ENCODE measurements around the gene ZRANB1. TPM values are rescaled to one million over a fixed set of nuclear protein-coding genes. Genes with fewer than 3 reads are reported as not detected.

The ZRANB1 gene
- total and polyA plus RNA-seq, 2 of the 4 experiments (the other 2 are of a cell fraction) = 11.2 to 24.7 TPM

DNA sequence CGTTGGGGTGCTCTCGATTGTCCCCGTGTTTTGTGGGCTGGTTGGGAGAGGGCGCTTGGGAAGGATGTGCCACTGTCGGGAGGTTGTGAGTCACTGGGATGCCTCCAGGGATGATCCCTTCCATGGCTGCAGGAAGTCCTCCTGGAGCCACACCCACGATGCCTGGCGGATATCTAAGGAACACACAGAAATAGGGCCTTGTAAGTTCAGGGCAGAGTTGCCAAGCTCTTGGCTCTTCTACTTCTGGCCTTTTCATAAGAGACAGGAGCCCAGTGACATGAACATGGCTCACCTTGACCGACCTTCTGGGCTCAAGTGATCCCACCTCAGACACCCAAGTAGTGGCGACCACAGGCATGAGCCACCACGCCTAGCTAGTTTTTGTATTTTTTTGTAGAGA lies 47.6 kb downstream of the ZRANB1 start:
- Histone ChIP-seq H2AFZ (replicated peaks; ENCODE audit: low read length, poor library complexity) (no peak overlapping the region), H4K8ac (ENCODE audit: low read depth in 2 of 2, low read length in 2 of 2) (no peak overlapping the region), H4K20me1 (ENCODE audit: insufficient read depth, low read length) (peaks cover 23% of the 10 kb centered on the region), H3K36me3 (ENCODE audit: control insufficient read depth, insufficient read depth, low read length) (peaks cover 59% of the 10 kb centered on the region), H3K27ac (ENCODE audit: insufficient read depth, low read length) (no peak overlapping the region), H3K23ac (ENCODE audit: low read depth, low read length) (no peak overlapping the region), H3K79me1 (ENCODE audit: low read depth in 1 of 2, low read length in 2 of 2) (peaks cover 9 to 42% of the 10 kb centered on the region in 2 experiments), H3K9me1 (ENCODE audit: insufficient read depth, low read length) (peaks cover 5% of the 10 kb centered on the region; the same call in 1 of the 2 replicates), H3K56ac (ENCODE audit: extremely low read depth, insufficient read depth, low read length) (no peak overlapping the region), H3K4me3 (ENCODE audit: insufficient read depth, low read depth, low read length) (no peak overlapping the region), H2AK5ac (ENCODE audit: low read depth, low read length) (no peak overlapping the region), H2BK120ac (ENCODE audit: low read depth, low read length) (no peak overlapping the region), H4K5ac (ENCODE audit: low read depth, low read length) (no peak overlapping the region), H3K4ac (ENCODE audit: low read depth, low read length) (no peak overlapping the region), H4K91ac (ENCODE audit: insufficient read depth, low read depth, low read length) (no peak overlapping the region), H3K9ac (ENCODE audit: low read depth, low read length) (no peak overlapping the region), H3K27me3 (ENCODE audit: control insufficient read depth, insufficient read depth, low read length) (no peaks in the 10 kb centered on the region), H2AK9ac (replicated peaks; ENCODE audit: low read depth, low read length, poor library complexity) (no peak overlapping the region), H3K4me2 (ENCODE audit: low read depth, low read length) (no peak overlapping the region), H3K14ac (replicated peaks; ENCODE audit: low read depth, low read length) (no peak overlapping the region), H2BK15ac (ENCODE audit: low read depth, low read length) (no peak overlapping the region), H3K9me3 (ENCODE audit: control insufficient read depth, insufficient read depth, low read length) (no peaks in the 10 kb centered on the region), H3K18ac (ENCODE audit: low read depth, low read length) (no peak overlapping the region), H2BK20ac (ENCODE audit: low read depth, low read length) (no peak overlapping the region), H3K4me1 (ENCODE audit: control insufficient read depth, insufficient read depth, low read length) (no peaks in the 10 kb centered on the region), H2BK5ac (ENCODE audit: low read depth, low read length, poor library complexity, severe bottlenecking) (no peak overlapping the region)
- ATAC-seq (ENCODE audit: low read depth) (no peak), DNase-seq (no peak)
- intact Hi-C loops (cut with micrococcal nuclease) = loop anchor here (10.0 kb wide), 1 partner anchor 455 kb away; no protein-coding TSS in a partner anchor
- dilution Hi-C loops (cut with HindIII; ENCODE audit: low sequenced_read_pairs, unreplicated experiment) = no loop called here
- BruUV-seq (replicated peaks) = no TSS peak
- in situ Hi-C loops (cut with MboI; ENCODE audit: low sequenced_read_pairs) = loop anchor here (25.0 kb wide), 1 partner anchor 452 kb away; no protein-coding TSS in a partner anchor
- TF ChIP-seq MXI1 (IDR thresholded peaks at IDR 0.05; ENCODE audit: borderline replicate concordance, low read depth, low read length) (no peak), RCOR1 (IDR thresholded peaks at IDR 0.05; ENCODE audit: insufficient replicate concordance, low read length) (no peak), SMC3 (IDR thresholded peaks at IDR 0.05; ENCODE audit: low read depth, low read length) (no peak), FOS (IDR thresholded peaks at IDR 0.05; ENCODE audit: low read depth, low read length) (no peak), BHLHE40 (IDR thresholded peaks at IDR 0.05; ENCODE audit: low read depth, low read length) (no peak)
- TF ChIP-seq, protein P1, sequence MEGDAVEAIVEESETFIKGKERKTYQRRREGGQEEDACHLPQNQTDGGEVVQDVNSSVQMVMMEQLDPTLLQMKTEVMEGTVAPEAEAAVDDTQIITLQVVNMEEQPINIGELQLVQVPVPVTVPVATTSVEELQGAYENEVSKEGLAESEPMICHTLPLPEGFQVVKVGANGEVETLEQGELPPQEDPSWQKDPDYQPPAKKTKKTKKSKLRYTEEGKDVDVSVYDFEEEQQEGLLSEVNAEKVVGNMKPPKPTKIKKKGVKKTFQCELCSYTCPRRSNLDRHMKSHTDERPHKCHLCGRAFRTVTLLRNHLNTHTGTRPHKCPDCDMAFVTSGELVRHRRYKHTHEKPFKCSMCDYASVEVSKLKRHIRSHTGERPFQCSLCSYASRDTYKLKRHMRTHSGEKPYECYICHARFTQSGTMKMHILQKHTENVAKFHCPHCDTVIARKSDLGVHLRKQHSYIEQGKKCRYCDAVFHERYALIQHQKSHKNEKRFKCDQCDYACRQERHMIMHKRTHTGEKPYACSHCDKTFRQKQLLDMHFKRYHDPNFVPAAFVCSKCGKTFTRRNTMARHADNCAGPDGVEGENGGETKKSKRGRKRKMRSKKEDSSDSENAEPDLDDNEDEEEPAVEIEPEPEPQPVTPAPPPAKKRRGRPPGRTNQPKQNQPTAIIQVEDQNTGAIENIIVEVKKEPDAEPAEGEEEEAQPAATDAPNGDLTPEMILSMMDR (conservative IDR thresholded peaks at IDR 0.05; ENCODE audit: low read depth, low read length) = no peak
- TF ChIP-seq, protein P2, sequence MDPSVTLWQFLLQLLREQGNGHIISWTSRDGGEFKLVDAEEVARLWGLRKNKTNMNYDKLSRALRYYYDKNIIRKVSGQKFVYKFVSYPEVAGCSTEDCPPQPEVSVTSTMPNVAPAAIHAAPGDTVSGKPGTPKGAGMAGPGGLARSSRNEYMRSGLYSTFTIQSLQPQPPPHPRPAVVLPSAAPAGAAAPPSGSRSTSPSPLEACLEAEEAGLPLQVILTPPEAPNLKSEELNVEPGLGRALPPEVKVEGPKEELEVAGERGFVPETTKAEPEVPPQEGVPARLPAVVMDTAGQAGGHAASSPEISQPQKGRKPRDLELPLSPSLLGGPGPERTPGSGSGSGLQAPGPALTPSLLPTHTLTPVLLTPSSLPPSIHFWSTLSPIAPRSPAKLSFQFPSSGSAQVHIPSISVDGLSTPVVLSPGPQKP (IDR thresholded peaks at IDR 0.05; ENCODE audit: borderline replicate concordance, low read depth, low read length) = no peak
- POLR2A ChIA-PET (ENCODE audit: unreplicated experiment) = no interaction called here
- 100% methylated on average over 2 of the region's 10 CpGs; no CpG with 5 or more reads in 1 of the 2 experiments for WGBS, 2 experiments (ENCODE audit: extremely low coverage in 2 of 2, insufficient read length in 1 of 2)
- CTCF ChIA-PET = no interaction called here

All from IMR-90 (cell line).